PFSK-1 (cell line): Measurements from ENCODE around the gene TXNDC11.

ENCODE experiments used
- FOXP2 ChIP-seq: optimal IDR thresholded peaks from 2 replicates; pipeline ENCODE3; 2011; ENCODE audit warnings: borderline replicate concordance, control low read depth, inconsistent platforms; ENCODE audit not compliant: insufficient read depth; ENCODE audit errors: extremely low read length, extremely low read depth
- POLR2AphosphoS5 ChIP-seq: IDR thresholded peaks from 2 replicates; pipeline ENCODE4 v1.6.1; 2012; ENCODE audit warnings: low read depth, mild to moderate bottlenecking, control low read depth, low read length, moderate library complexity
- SIN3A ChIP-seq: IDR thresholded peaks from 2 replicates; pipeline ENCODE4 v1.6.1; 2012; ENCODE audit warnings: mild to moderate bottlenecking, low read length, moderate library complexity, borderline replicate concordance; ENCODE audit not compliant: insufficient read depth
- TAF1 ChIP-seq: IDR thresholded peaks from 2 replicates; pipeline ENCODE4 v1.6.1; 2012; ENCODE audit warnings: low read length, control low read depth, borderline replicate concordance; ENCODE audit not compliant: insufficient read depth
- TF ChIP-seq, protein P1 (sequence below), 2 experiments: IDR thresholded peaks; 2 replicates each; pipeline versions ENCODE4 v1.6.1 to v1.8.0; 2011 to 2012; ENCODE audit warnings: low read depth in 2 of 2, low read length in 2 of 2, control low read depth in 1 of 2, inconsistent platforms in 1 of 2, mild to moderate bottlenecking in 1 of 2, moderate library complexity in 1 of 2; ENCODE audit not compliant: insufficient read depth in 1 of 2

Gene TXNDC11

DNA sequence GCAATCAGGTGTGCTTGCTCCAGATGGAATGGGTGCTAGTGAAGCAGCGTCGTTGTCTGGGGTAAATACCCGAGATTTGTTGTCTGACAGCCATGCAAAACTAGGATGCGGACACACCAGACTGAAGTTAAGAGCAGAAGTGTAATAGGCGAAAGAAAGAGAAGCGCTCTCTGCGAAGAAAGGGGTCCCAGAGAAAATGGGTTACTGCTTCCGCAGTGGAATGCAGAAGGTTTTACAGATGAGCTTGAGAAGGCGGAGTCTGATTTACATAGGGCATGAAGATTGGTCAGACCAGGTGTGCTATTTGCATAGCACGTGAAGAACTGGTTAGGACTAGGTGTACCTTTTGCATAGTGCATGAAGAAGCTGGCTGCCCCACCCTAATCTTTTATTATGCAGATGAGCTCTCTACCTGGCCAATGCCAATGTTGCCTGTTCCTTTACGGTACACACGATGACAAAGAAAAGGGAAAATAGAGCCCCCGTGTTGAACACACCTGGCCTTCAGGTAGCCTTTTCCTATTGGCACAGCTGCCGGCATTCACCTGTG, 106.4 kb downstream of the TXNDC11 start:
- TF ChIP-seq SIN3A, result no peak
- no peak for TF ChIP-seq TAF1
- TF ChIP-seq, protein P1, sequence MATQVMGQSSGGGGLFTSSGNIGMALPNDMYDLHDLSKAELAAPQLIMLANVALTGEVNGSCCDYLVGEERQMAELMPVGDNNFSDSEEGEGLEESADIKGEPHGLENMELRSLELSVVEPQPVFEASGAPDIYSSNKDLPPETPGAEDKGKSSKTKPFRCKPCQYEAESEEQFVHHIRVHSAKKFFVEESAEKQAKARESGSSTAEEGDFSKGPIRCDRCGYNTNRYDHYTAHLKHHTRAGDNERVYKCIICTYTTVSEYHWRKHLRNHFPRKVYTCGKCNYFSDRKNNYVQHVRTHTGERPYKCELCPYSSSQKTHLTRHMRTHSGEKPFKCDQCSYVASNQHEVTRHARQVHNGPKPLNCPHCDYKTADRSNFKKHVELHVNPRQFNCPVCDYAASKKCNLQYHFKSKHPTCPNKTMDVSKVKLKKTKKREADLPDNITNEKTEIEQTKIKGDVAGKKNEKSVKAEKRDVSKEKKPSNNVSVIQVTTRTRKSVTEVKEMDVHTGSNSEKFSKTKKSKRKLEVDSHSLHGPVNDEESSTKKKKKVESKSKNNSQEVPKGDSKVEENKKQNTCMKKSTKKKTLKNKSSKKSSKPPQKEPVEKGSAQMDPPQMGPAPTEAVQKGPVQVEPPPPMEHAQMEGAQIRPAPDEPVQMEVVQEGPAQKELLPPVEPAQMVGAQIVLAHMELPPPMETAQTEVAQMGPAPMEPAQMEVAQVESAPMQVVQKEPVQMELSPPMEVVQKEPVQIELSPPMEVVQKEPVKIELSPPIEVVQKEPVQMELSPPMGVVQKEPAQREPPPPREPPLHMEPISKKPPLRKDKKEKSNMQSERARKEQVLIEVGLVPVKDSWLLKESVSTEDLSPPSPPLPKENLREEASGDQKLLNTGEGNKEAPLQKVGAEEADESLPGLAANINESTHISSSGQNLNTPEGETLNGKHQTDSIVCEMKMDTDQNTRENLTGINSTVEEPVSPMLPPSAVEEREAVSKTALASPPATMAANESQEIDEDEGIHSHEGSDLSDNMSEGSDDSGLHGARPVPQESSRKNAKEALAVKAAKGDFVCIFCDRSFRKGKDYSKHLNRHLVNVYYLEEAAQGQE (IDR thresholded peaks at IDR 0.05; ENCODE audit: insufficient read depth in 1 of 2, low read depth in 2 of 2, low read length in 2 of 2), result no peak
- TF ChIP-seq POLR2AphosphoS5, result no peak
- TF ChIP-seq FOXP2, result no peak

DNA sequence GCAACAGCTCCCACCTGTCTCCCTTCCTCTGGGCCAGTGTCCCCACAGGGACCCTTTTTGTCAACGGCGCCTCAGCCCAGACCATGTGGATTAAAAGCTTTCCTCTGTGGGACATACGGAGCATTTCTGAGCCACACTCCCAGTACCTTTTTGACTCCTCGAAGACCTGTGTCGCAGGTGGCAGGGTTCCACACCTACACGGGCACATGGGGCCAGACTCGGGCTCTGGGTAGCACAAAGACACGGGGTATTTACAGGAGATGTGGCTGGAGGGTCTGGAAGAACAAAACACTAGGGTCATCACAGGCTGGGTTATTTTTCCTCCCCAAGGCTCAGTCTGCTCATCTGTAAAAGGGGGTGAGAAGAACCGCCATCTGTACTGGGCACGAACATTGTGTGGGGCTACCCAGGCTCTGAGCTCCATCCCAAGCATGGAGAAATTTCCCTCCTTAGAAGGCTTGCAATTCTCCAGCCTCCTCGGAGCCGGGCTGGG, 106.9 kb downstream of the TXNDC11 start:
- TF ChIP-seq FOXP2 (no peak), SIN3A (no peak), TAF1 (no peak), POLR2AphosphoS5 (no peak)
- TF ChIP-seq, protein P1 (IDR thresholded peaks at IDR 0.05; ENCODE audit: insufficient read depth in 1 of 2, low read depth in 2 of 2, low read length in 2 of 2), result no peak

GRCh38 chr16:11635113-11635652, 107.5 kb downstream of the TXNDC11 start:
- TF ChIP-seq SIN3A, result no peak
- TF ChIP-seq POLR2AphosphoS5, result no peak
- TF ChIP-seq, protein P1 (IDR thresholded peaks at IDR 0.05; ENCODE audit: insufficient read depth in 1 of 2, low read depth in 2 of 2, low read length in 2 of 2), result no peak
- TF ChIP-seq TAF1, result no peak
- TF ChIP-seq FOXP2, result no peak

- TF ChIP-seq POLR2AphosphoS5 (no peak), TAF1 (no peak)
- TF ChIP-seq, protein P1 (IDR thresholded peaks at IDR 0.05; ENCODE audit: insufficient read depth in 1 of 2, low read depth in 2 of 2, low read length in 2 of 2), result no peak
These were observed 108.3 kb downstream of the TXNDC11 start for GRCh38 chr16:11634312-11634711.

GRCh38 chr16:11633113-11633512, 109.5 kb downstream of the TXNDC11 start:
- TF ChIP-seq POLR2AphosphoS5 (no peak), TAF1 (no peak), FOXP2 (no peak), SIN3A (no peak)
- TF ChIP-seq, protein P1 (IDR thresholded peaks at IDR 0.05; ENCODE audit: insufficient read depth in 1 of 2, low read depth in 2 of 2, low read length in 2 of 2), result no peak
